Loucy (cell line): ENCODE results near the gene CYP24A1.
A peak's percentile ranks its signal among the peaks of the same experiment; 100 is the strongest.
"Not testable (repeated sequence)": the region's sequence is repeated elsewhere in the genome, so short reads cannot be mapped to it uniquely, and the experiment has no call there.

ENCODE experiments used
- H2AFZ ChIP-seq: fragments of 200-600 bp; sonication (generic); 2 replicates; pipeline ENCODE4 v1.6.0; 2016; ENCODE audit warnings: antibody characterized with exemption, mild to moderate bottlenecking, low read length, moderate library complexity
- H3F3A ChIP-seq: fragments of 200-600 bp; 2 replicates; pipeline ENCODE4 v1.6.0; 2016; ENCODE audit warnings: antibody characterized with exemption, low read depth, mild to moderate bottlenecking
- H3K27me3 ChIP-seq: fragments of 200-600 bp; sonication (generic); 2 replicates; pipeline ENCODE4 v1.6.1; 2014; ENCODE audit warnings: low read length, mild to moderate bottlenecking; ENCODE audit not compliant: insufficient read depth, poor library complexity, severe bottlenecking
- H3K36me3 ChIP-seq: fragments of 200-600 bp; sonication (generic); 2 replicates; pipeline ENCODE4 v1.6.1; 2016; ENCODE audit warnings: low read length; ENCODE audit not compliant: insufficient read depth
- H3K4me1 ChIP-seq: fragments of 200-600 bp; sonication (generic); 2 replicates; pipeline ENCODE4 v1.5.1; 2014; ENCODE audit warnings: low read length, mild to moderate bottlenecking; ENCODE audit not compliant: insufficient read depth, poor library complexity, severe bottlenecking
- H3K4me2 ChIP-seq: fragments of 200-600 bp; sonication (generic); 2 replicates; pipeline ENCODE4 v1.6.0; 2014; ENCODE audit warnings: antibody characterized with exemption, low read length, low read depth, mild to moderate bottlenecking; ENCODE audit not compliant: poor library complexity, severe bottlenecking
- H3K4me3 ChIP-seq: fragments of 200-600 bp; sonication (generic); 2 replicates; pipeline ENCODE4 v1.5.1; 2014; ENCODE audit warnings: low read length, mild to moderate bottlenecking, mixed read lengths; ENCODE audit not compliant: poor library complexity, severe bottlenecking
- H3K79me2 ChIP-seq: fragments of 200-600 bp; sonication (generic); 2 replicates; pipeline ENCODE4 v1.6.1; 2014; ENCODE audit warnings: low read length; ENCODE audit not compliant: insufficient read depth
- H3K9ac ChIP-seq: fragments of 200-600 bp; sonication (generic); 2 replicates; pipeline ENCODE4 v1.6.0; 2014; ENCODE audit warnings: mild to moderate bottlenecking, low read depth, low read length, moderate library complexity; ENCODE audit not compliant: poor library complexity, severe bottlenecking
- H3K9me2 ChIP-seq: fragments of 200-600 bp; sonication (generic); replicated peaks from 2 replicates; pipeline ENCODE4 v1.6.1; 2016; ENCODE audit warnings: low read depth, low read length, mixed read lengths
- H3K9me3 ChIP-seq: fragments of 200-600 bp; sonication (generic); 2 replicates; pipeline ENCODE4 v1.6.1; 2014; ENCODE audit warnings: mild to moderate bottlenecking, antibody characterized with exemption, low read length, low read depth; ENCODE audit not compliant: insufficient read depth
- H4K20me1 ChIP-seq: fragments of 200-600 bp; sonication (generic); 2 replicates; pipeline ENCODE4 v1.6.0; 2014; ENCODE audit warnings: antibody characterized with exemption, low read length, mild to moderate bottlenecking; ENCODE audit not compliant: insufficient read depth, poor library complexity, severe bottlenecking
- CTCF ChIP-seq: fragments of 200-600 bp; sonication (generic); conservative IDR thresholded peaks from 2 replicates; pipeline ENCODE4 v1.5.1; 2014; ENCODE audit warnings: mild to moderate bottlenecking, antibody characterized with exemption, low read length
- EZH2phosphoT487 ChIP-seq: fragments of 200-600 bp; IDR thresholded peaks from 2 replicates; pipeline ENCODE4 v1.6.1; 2018; ENCODE audit warnings: antibody characterized with exemption, mild to moderate bottlenecking, moderate library complexity, borderline replicate concordance

Gene CYP24A1

GRCh38 chr20:54132612-54133433 lies 41.0 kb downstream of the CYP24A1 start:
- peaks cover 14% of the 10 kb centered on the region for H3K4me1 ChIP-seq
- no peaks in the 10 kb centered on the region for H3K36me3 ChIP-seq
- H2AFZ ChIP-seq: peak overlapping the region; percentile 57
- H3K27me3 ChIP-seq: peaks cover 10% of the 10 kb centered on the region
- TF ChIP-seq EZH2phosphoT487 (no peak), CTCF (no peak)
- no peaks in the 10 kb centered on the region for H4K20me1 ChIP-seq
- no peaks in the 10 kb centered on the region for H3K9me2 ChIP-seq
- H3K4me2 ChIP-seq: peak overlapping the region; percentile 59
- peak overlapping the region; percentile 41 for H3K4me3 ChIP-seq
- peak overlapping the region; percentile 0 for H3K9ac ChIP-seq
- no peaks in the 10 kb centered on the region for H3F3A ChIP-seq
- no peaks in the 10 kb centered on the region for H3K79me2 ChIP-seq
- no peaks in the 10 kb centered on the region for H3K9me3 ChIP-seq

- peaks cover 14% of the 10 kb centered on the region for H3K4me1 ChIP-seq
- no peaks in the 10 kb centered on the region for H3F3A ChIP-seq
- H2AFZ ChIP-seq: peak overlapping the region; percentile 57; the same call in 1 of the 2 replicates
- H3K9me2 ChIP-seq: no peaks in the 10 kb centered on the region
- H3K4me2 ChIP-seq: peak overlapping the region; percentile 59
- H3K9me3 ChIP-seq: no peaks in the 10 kb centered on the region
- no peaks in the 10 kb centered on the region for H3K36me3 ChIP-seq
- no peak for TF ChIP-seq CTCF
- no peak for TF ChIP-seq EZH2phosphoT487
- H4K20me1 ChIP-seq: no peaks in the 10 kb centered on the region
- peaks cover 7% of the 10 kb centered on the region for H3K27me3 ChIP-seq
- H3K79me2 ChIP-seq: no peaks in the 10 kb centered on the region
- H3K9ac ChIP-seq: no peak overlapping the region
- H3K4me3 ChIP-seq: peak overlapping the region; percentile 41
Observed at GRCh38 chr20:54131675-54132611, 41.8 kb downstream of the CYP24A1 start.

GRCh38 chr20:54131125-54131524 lies 42.7 kb downstream of the CYP24A1 start:
- not testable (repeated sequence) for H3K4me2 ChIP-seq, H3K79me2 ChIP-seq, H3K9me2 ChIP-seq, H3K9ac ChIP-seq, H3K9me3 ChIP-seq, H3K36me3 ChIP-seq, H3F3A ChIP-seq, H4K20me1 ChIP-seq, H3K4me3 ChIP-seq, H2AFZ ChIP-seq, H3K27me3 ChIP-seq
- peaks cover 14% of the 10 kb centered on the region for H3K4me1 ChIP-seq
